Sigmoid colon (tissue), 4 donors: ENCODE measurements around the gene MTG2.

Source experiments
- CTCF ChIP-seq, 4 experiments: fragments of 450-650 bp in 3 of 4; fragments of 200-600 bp in 1 of 4; IDR thresholded peaks; one replicate each; pipeline ENCODE4 v1.5.1; 2016 to 2019; ENCODE audit warnings: antibody characterized with exemption in 4 of 4, mild to moderate bottlenecking in 3 of 4, moderate library complexity in 2 of 4
- POLR2A ChIP-seq, 2 donors: fragments of 450-650 bp; IDR thresholded peaks; one replicate each; pipeline ENCODE4 v1.6.1; 2016; ENCODE audit warnings: antibody characterized with exemption in 2 of 2, mild to moderate bottlenecking in 2 of 2, moderate library complexity in 2 of 2
- POLR2AphosphoS5 ChIP-seq, 4 donors: sonication (generic); formaldehyde crosslinking; IDR thresholded peaks; one replicate each; pipeline ENCODE4 v1.6.1; 2017; ENCODE audit warnings: antibody characterized with exemption in 4 of 4

- TF ChIP-seq POLR2AphosphoS5 (IDR thresholded peaks at IDR 0.05): no peak
- no peak for TF ChIP-seq POLR2A (IDR thresholded peaks at IDR 0.05)
- TF ChIP-seq CTCF (IDR thresholded peaks at IDR 0.05): no peak
Observed at GRCh38 chr20:62137478-62138203, 45.2 kb upstream of the MTG2 start.
